Heart right ventricle (tissue), 16 donors: Measurements from ENCODE around the gene LYPD6B. TPM values are rescaled to one million over a fixed set of nuclear protein-coding genes. Genes with fewer than 3 reads are reported as not detected.

ENCODE experiments used
- ATAC-seq, 8 donors: fragments of 200-7000 bp; cut with Tn5 transposase; one replicate each; pipeline ENCODE4 v1.9.1; 2020; ENCODE audit warnings: mild to moderate bottlenecking in 8 of 8, moderate library complexity in 8 of 8, moderate number of reproducible peaks in 1 of 8
- DNase-seq, 2 donors: peaks; one replicate each; pipeline ENCODE4 v3.0.0-alpha.2; 2020
- H3K27ac ChIP-seq, 10 donors: fragments of 200-600 bp; sonication (generic) in 2 of 10; one replicate each; pipeline versions ENCODE4 v1.5.0 to v1.8.0; 2020 to 2022; ENCODE audit warnings: mild to moderate bottlenecking in 3 of 10
- H3K27me3 ChIP-seq, 7 donors: fragments of 200-600 bp; one replicate each; pipeline ENCODE4 v1.8.0; 2021 to 2022; ENCODE audit warnings: mild to moderate bottlenecking in 2 of 7
- H3K36me3 ChIP-seq, 9 donors: fragments of 200-600 bp; sonication (generic) in 1 of 9; one replicate each; pipeline versions ENCODE4 v1.5.0 to v1.8.0; 2020 to 2022; ENCODE audit warnings: mild to moderate bottlenecking in 2 of 9
- H3K4me1 ChIP-seq, 9 donors: fragments of 200-600 bp; sonication (generic) in 1 of 9; one replicate each; pipeline versions ENCODE4 v1.5.0 to v1.8.0; 2020 to 2022; ENCODE audit warnings: mild to moderate bottlenecking in 4 of 9
- H3K4me3 ChIP-seq, 10 donors: fragments of 200-600 bp; sonication (generic) in 2 of 10; one replicate each; pipeline versions ENCODE4 v1.5.0 to v1.8.0; 2020 to 2022; ENCODE audit warnings: mild to moderate bottlenecking in 7 of 10, moderate library complexity in 2 of 10
- H3K9me3 ChIP-seq, 11 donors: fragments of 200-600 bp in 10 of 11; sonication (generic) in 2 of 11; one replicate each; pipeline versions ENCODE4 v1.5.0 to v1.8.0; 2013 to 2022; ENCODE audit warnings: mild to moderate bottlenecking in 2 of 11, control low read depth in 1 of 11, moderate library complexity in 1 of 11
- CTCF ChIP-seq, 9 donors: fragments of 200-600 bp; sonication (generic) in 2 of 9; IDR thresholded peaks; one replicate each; pipeline versions ENCODE4 v1.5.0 to v1.8.0; 2021 to 2022; ENCODE audit warnings: antibody characterized with exemption in 9 of 9, mild to moderate bottlenecking in 5 of 9, moderate library complexity in 1 of 9
- WGBS, 2 donors: extraction: QIAGEN DNeasy Blood & Tissue Kit; methylation state at CpG; one replicate each; pipeline ENCODE4 v1.1.7; 2013; ENCODE audit warnings: inconsistent platforms in 1 of 2; 5-methylcytosine and 5-hydroxymethylcytosine counted together
- intact Hi-C, 10 donors: fragments of 100-400 bp; cut with DNase I; formaldehyde crosslinking; loops; one replicate each; pipeline versions ENCODE4 v1.11.1 to v1.14.2; 2022
- polyA plus RNA-seq, 2 donors: library from polyadenylated mRNA; stranded (reverse); fragments of 200-250 nt; gene quantifications; one replicate each; pipeline ENCODE4 v1.2.3, GENCODE V29; 2013
- total RNA-seq, 10 donors: library from RNA; stranded (reverse); fragmentation: NEBNext Ultra II Directional in 3 of 10; extraction: Animal tissue kit (Norgen Biotek cat#: 25700) in 3 of 10; gene quantifications; one replicate each; pipeline versions ENCODE4 v1.2.1 to v1.2.4, GENCODE V29; 2021 to 2023
- donor health status: Arrhythmogenic right ventricular cardiomyopathy.
- donor health status: ischemic (EF 13 %, LVEDD 7.1; RV severe dilation, severe dysfunction).
- donor health status: healthy with polysubstance abuse.
- donor health status: DM: no; HTN: yes; CAD: no.
- donor health status: DM: no; HTN: no; CAD: no.
- donor health status: ischemic (EF 25% LVEDD 6.9; RV normal size, moderate dysfunction).
- donor health status: ischemic (EF 25% LVEDD 5.7; RV mildly dilated, moderate dysfunction).
- donor health status: healthy.
- donor health status: DM: yes; HTN: yes; CAD: no.
- donor health status: Ischemic cardiomyopathy.
- donor health status: ischemic (EF 35%, LVEDD 5.7; RV mildly dilated, moderate dysfunction).
- donor health status: nonischemic (EF 11% LVEDD 7.7; RV severe dilation, severe dysfunction).
- donor health status: DM: yes; HTN: yes; CAD: no.
- donor health status: PGD.
- donor health status: ischemic (EF 29% LVEDD 5.4; RV normal size, mild dysfunction).
- donor health status: nonischemic (EF 23%, LVEDD 6.1; RV moderate dilation, normal function).

Gene LYPD6B
- total and polyA plus RNA-seq, 12 donors: 0.21 TPM; not detected in 11

GRCh38 chr2:149132339-149132738, 93.8 kb downstream of the LYPD6B start:
- ATAC-seq (no peak), DNase-seq (no peak)
- Histone ChIP-seq H3K4me1 (no peaks in the 10 kb centered on the region), H3K27me3 (no peaks in the 10 kb centered on the region), H3K4me3 (no peak overlapping the region), H3K36me3 (no peaks in the 10 kb centered on the region), H3K9me3 (no peaks in the 10 kb centered on the region), H3K27ac (no peak overlapping the region)
- TF ChIP-seq CTCF (IDR thresholded peaks at IDR 0.05): no peak
- WGBS, 2 donors: 62 to 70% methylated on average over 3 of the region's 3 CpGs
- intact Hi-C loops: no loop called here

- Histone ChIP-seq H3K4me3 (no peak overlapping the region), H3K4me1 (no peaks in the 10 kb centered on the region), H3K9me3 (no peaks in the 10 kb centered on the region), H3K27ac (no peak overlapping the region), H3K36me3 (no peaks in the 10 kb centered on the region), H3K27me3 (no peaks in the 10 kb centered on the region)
- no peak for DNase-seq
- intact Hi-C loops: no loop called here
- no peak for ATAC-seq
- TF ChIP-seq CTCF (IDR thresholded peaks at IDR 0.05): no peak
- WGBS, 2 donors: 74 to 83% methylated on average over 1 of the region's 1 CpG
Measured at GRCh38 chr2:149132901-149133300, 94.4 kb downstream of the LYPD6B start.

GRCh38 chr2:149134335-149134923, 95.9 kb downstream of the LYPD6B start:
- H3K4me3 ChIP-seq: no peak overlapping the region
- no peak for TF ChIP-seq CTCF (IDR thresholded peaks at IDR 0.05)
- ATAC-seq: no peak
- no peaks in the 10 kb centered on the region for H3K27me3 ChIP-seq
- WGBS, 2 donors: 77 to 79% methylated on average over 5 of the region's 5 CpGs
- DNase-seq: no peak
- intact Hi-C loops: no loop called here
- H3K27ac ChIP-seq: no peak overlapping the region
- H3K36me3 ChIP-seq: no peaks in the 10 kb centered on the region
- no peaks in the 10 kb centered on the region for H3K4me1 ChIP-seq
- H3K9me3 ChIP-seq: no peaks in the 10 kb centered on the region

- no peak for TF ChIP-seq CTCF (IDR thresholded peaks at IDR 0.05)
- Histone ChIP-seq H3K36me3 (no peaks in the 10 kb centered on the region), H3K4me3 (no peak overlapping the region), H3K27ac (no peak overlapping the region), H3K4me1 (no peaks in the 10 kb centered on the region), H3K27me3 (peaks cover 0 to 6% (median 0%) of the 10 kb centered on the region in 7 donors), H3K9me3 (no peaks in the 10 kb centered on the region)
- intact Hi-C loops: no loop called here
- ATAC-seq: no peak
- DNase-seq: no peak
- 90 to 95% methylated on average over 4 of the region's 4 CpGs for WGBS, 2 donors
Measured at GRCh38 chr2:149136111-149136510, 97.6 kb downstream of the LYPD6B start.
